Erythroblast (primary cell): ENCODE measurements around the gene GBGT1.
"Not testable (repeated sequence)": the region's sequence is repeated elsewhere in the genome, so short reads cannot be mapped to it uniquely, and the experiment has no call there.

Experiments used
- DNase-seq, 2 experiments: peaks; one replicate each; lab custom pipeline; 2025; lab: John Stamatoyannopoulos, UW
- GATA1 ChIP-seq: IDR thresholded peaks from 2 replicates; pipeline ENCODE4 v1.6.1; 2011; ENCODE audit warnings: low read depth, mild to moderate bottlenecking, control low read depth, low read length, moderate library complexity
- POLR2A ChIP-seq: IDR thresholded peaks from 2 replicates; pipeline ENCODE4 v1.6.1; 2011; ENCODE audit warnings: mild to moderate bottlenecking, low read length

Gene GBGT1

GRCh38 chr9:133163504-133164172 lies at the start of gene GBGT1:
GBGT1 (minus strand) TSS chr9:133163914; CDS start chr9:133162412, 1,502 bp downstream.
- peak; percentile 79 to 83 for DNase-seq

GRCh38 chr9:133210609-133211008 lies 46.9 kb upstream of the GBGT1 start:
- no peak for DNase-seq
- TF ChIP-seq GATA1 (no peak), POLR2A (no peak)

More at GRCh38 chr9:133163504-133164172, at the start of gene GBGT1:
- TF ChIP-seq GATA1 = no peak
- peak; percentile 84 for TF ChIP-seq POLR2A

- TF ChIP-seq POLR2A (no peak), GATA1 (no peak)
- no peak for DNase-seq
Measured at GRCh38 chr9:133210202-133210532, 46.5 kb upstream of the GBGT1 start.

GRCh38 chr9:133209327-133210201 lies 45.9 kb upstream of the GBGT1 start:
- not testable (repeated sequence) for DNase-seq

- DNase-seq = not testable (repeated sequence)
Measured at GRCh38 chr9:133208880-133209300, 45.2 kb upstream of the GBGT1 start, which contains the start of gene OBP2B. OBP2B (minus strand) TSS chr9:133209250; CDS start chr9:133209199, 51 bp downstream.

- DNase-seq = not testable (repeated sequence)
Measured at GRCh38 chr9:133208171-133208879, 44.6 kb upstream of the GBGT1 start.

- DNase-seq = no peak
- TF ChIP-seq POLR2A (no peak), GATA1 (no peak)
Measured at GRCh38 chr9:133207540-133208170, 43.9 kb upstream of the GBGT1 start.

- no peak for DNase-seq
Measured at GRCh38 chr9:133207021-133207531, 43.4 kb upstream of the GBGT1 start.

GRCh38 chr9:133205996-133206931 lies 42.5 kb upstream of the GBGT1 start:
- no peak for TF ChIP-seq POLR2A
- no peak for TF ChIP-seq GATA1
- no peak for DNase-seq

More at GRCh38 chr9:133207021-133207531, 43.4 kb upstream of the GBGT1 start:
- TF ChIP-seq POLR2A (no peak), GATA1 (no peak)

- not testable (repeated sequence) for DNase-seq
Measured at GRCh38 chr9:133205481-133205887, 41.8 kb upstream of the GBGT1 start.

GRCh38 chr9:133204993-133205336 lies 41.3 kb upstream of the GBGT1 start:
- no peak for DNase-seq
- TF ChIP-seq GATA1 = no peak
- TF ChIP-seq POLR2A = no peak

GRCh38 chr9:133204335-133204992 lies 40.8 kb upstream of the GBGT1 start:
- DNase-seq = no peak
- no peak for TF ChIP-seq POLR2A
- no peak for TF ChIP-seq GATA1
